ENCODE results near the gene RNF182. TPM values are rescaled to one million over a fixed set of nuclear protein-coding genes. Genes with fewer than 3 reads are reported as not detected.

RNF182 gene
- total and polyA plus RNA-seq, 10 donors = 0.02 to 3.6 (median 0.33) TPM; not detected in 3

DNA sequence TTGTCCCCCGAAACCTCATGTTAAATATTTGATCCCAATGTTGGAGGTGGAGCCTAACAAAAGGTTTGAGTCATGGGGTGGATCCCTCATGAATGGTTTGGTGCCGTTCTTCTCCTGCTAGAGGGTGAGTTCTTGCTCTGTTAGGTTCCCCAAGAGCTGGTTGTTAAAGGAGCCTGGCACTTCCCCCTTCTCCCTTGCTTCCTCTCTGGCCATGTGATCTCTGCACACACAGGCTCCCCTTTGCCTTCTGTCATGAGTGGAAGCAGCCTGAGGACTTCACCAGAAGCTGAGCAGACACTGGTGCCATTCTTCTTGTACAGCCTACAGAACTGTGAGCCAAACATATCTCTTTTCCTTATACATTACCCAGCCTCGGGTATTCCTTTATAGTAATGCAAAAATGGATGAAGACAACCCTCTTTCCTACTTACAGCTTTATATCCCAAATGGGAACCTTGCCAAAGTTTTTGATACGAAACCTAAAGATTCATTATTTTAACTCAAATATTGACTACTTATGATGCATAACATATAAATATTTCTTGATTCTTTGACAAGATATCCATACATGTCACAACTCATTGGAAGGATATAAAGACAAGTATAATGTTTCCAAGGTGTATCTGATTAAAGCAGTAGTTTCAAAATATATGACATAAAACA is 61.0 kb downstream of the RNF182 start:
- Histone ChIP-seq H3K27ac (no peak overlapping the region), H3K36me3 (no peaks in the 10 kb centered on the region), H3K4me1 (no peaks in the 10 kb centered on the region), H3K27me3 (replicated peaks in 1 of 7) (peaks cover 0 to 43% (median 0%) of the 10 kb centered on the region in 7 donors), H3K4me3 (no peak overlapping the region), H3K9me3 (no peaks in the 10 kb centered on the region)
- TF ChIP-seq, protein P1, sequence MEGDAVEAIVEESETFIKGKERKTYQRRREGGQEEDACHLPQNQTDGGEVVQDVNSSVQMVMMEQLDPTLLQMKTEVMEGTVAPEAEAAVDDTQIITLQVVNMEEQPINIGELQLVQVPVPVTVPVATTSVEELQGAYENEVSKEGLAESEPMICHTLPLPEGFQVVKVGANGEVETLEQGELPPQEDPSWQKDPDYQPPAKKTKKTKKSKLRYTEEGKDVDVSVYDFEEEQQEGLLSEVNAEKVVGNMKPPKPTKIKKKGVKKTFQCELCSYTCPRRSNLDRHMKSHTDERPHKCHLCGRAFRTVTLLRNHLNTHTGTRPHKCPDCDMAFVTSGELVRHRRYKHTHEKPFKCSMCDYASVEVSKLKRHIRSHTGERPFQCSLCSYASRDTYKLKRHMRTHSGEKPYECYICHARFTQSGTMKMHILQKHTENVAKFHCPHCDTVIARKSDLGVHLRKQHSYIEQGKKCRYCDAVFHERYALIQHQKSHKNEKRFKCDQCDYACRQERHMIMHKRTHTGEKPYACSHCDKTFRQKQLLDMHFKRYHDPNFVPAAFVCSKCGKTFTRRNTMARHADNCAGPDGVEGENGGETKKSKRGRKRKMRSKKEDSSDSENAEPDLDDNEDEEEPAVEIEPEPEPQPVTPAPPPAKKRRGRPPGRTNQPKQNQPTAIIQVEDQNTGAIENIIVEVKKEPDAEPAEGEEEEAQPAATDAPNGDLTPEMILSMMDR (IDR thresholded peaks at IDR 0.05 in 8 of 11, conservative IDR thresholded peaks at IDR 0.05 in 3 of 11) = no peak
- no peak for TF ChIP-seq POLR2AphosphoS5 (IDR thresholded peaks at IDR 0.05)
- TF ChIP-seq POLR2A (IDR thresholded peaks at IDR 0.05) = no peak
- DNase-seq = no peak
- WGBS, 5 donors = 61 to 80% (median 73%) methylated on average over 4 of the region's 4 CpGs
- intact Hi-C loops (cut with DNase I; ENCODE audit: low total_unique reads) = no loop called here

DNA sequence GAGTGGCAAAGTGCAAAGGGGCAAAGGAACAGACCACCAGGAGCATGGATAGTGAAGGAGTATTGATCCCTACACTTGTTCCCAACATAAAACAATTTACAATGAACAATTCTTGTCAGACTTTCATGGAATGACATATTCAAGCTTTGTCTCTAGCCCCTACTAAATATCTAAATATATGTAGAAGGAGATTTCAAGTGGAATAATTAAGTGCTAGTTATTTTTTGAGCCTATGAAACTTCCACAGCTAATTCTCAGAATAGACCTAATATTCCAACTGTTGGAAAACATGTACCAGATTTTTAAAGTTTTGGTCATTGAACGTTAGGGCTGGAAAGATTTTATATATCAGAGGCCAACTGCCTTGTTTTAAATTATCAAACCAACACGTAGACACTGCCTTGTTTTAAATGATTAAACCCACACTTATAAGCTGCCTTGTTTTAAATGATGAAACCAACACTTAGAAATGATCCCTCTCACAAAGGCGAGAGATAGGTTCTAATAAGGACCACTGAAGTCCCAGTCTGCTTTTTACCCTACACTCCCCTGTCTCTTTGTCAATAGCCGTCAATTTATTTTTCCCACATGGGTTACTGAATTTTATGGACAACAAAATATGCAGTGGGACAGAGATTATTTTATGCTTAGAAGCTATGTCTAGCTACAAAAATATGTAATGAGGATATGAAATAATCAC is 62.1 kb downstream of the RNF182 start:
- H3K27me3 ChIP-seq (replicated peaks in 1 of 7) = peaks cover 0 to 39% (median 0%) of the 10 kb centered on the region in 7 donors
- no peaks in the 10 kb centered on the region for H3K36me3 ChIP-seq
- H3K9me3 ChIP-seq = no peaks in the 10 kb centered on the region
- intact Hi-C loops (cut with DNase I; ENCODE audit: low total_unique reads) = no loop called here
- no peak for DNase-seq
- TF ChIP-seq, protein P1 (IDR thresholded peaks at IDR 0.05 in 8 of 11, conservative IDR thresholded peaks at IDR 0.05 in 3 of 11) = no peak
- TF ChIP-seq POLR2A (IDR thresholded peaks at IDR 0.05) (no peak), POLR2AphosphoS5 (IDR thresholded peaks at IDR 0.05) (no peak)
- no peak overlapping the region for H3K27ac ChIP-seq
- H3K4me1 ChIP-seq = no peaks in the 10 kb centered on the region
- 84 to 94% (median 89%) methylated on average over 4 of the region's 4 CpGs for WGBS, 5 donors
- no peak overlapping the region for H3K4me3 ChIP-seq

- TF ChIP-seq POLR2AphosphoS5 (IDR thresholded peaks at IDR 0.05) (no peak), POLR2A (IDR thresholded peaks at IDR 0.05) (no peak)
- TF ChIP-seq, protein P1 (IDR thresholded peaks at IDR 0.05 in 8 of 11, conservative IDR thresholded peaks at IDR 0.05 in 3 of 11) = no peak
- Histone ChIP-seq H3K4me3 (no peak overlapping the region), H3K27me3 (replicated peaks in 1 of 7) (peaks cover 0 to 39% (median 0%) of the 10 kb centered on the region in 7 donors), H3K27ac (no peak overlapping the region), H3K4me1 (no peaks in the 10 kb centered on the region), H3K9me3 (no peaks in the 10 kb centered on the region), H3K36me3 (no peaks in the 10 kb centered on the region)
- no peak for DNase-seq
- WGBS, 5 donors = 87 to 92% (median 88%) methylated on average over 11 of the region's 11 CpGs
- intact Hi-C loops (cut with DNase I; ENCODE audit: low total_unique reads) = no loop called here
Observed at GRCh38 chr6:13987400-13987865, 62.7 kb downstream of the RNF182 start.

DNA sequence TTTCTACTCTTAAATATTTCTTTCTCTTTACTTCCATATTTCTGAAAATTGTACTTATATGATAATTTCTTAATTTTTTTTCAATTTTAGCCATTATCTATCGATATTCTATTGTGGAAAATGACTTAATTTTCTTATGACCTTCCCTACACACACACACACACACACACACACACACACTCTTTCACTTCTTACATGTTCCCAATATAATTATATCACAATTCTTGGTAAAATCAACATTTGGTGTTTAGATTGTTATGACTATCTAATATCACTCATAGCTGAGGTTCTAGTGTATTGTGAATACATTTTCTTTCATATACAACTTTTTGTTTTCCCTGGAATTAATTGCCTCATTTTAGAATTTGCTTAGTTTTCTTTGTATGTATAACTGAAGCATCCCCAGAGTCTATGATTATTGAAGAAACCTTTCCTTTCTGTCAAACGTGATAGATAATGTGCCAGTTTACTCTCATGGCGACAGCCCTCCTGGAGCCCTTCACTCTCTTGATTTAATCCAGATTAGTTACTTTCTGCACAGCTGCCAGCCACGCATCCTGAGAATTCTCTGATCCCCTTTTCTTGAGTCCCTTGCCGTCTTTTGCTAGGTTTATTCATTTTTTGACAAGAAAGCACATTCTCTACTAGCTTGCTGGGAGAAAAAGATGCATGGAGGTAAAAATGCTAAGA is 63.4 kb downstream of the RNF182 start:
- intact Hi-C loops (cut with DNase I; ENCODE audit: low total_unique reads) = no loop called here
- whole genome bisulfite sequencing, 5 donors = 68 to 85% (median 76%) methylated on average over 5 of the region's 5 CpGs

More for the DNA sequence above, 63.4 kb downstream of the RNF182 start:
- Histone ChIP-seq H3K4me1 (no peaks in the 10 kb centered on the region), H3K27me3 (replicated peaks in 1 of 7) (peaks cover 0 to 39% (median 0%) of the 10 kb centered on the region in 7 donors), H3K27ac (no peak overlapping the region), H3K4me3 (no peak overlapping the region), H3K9me3 (no peaks in the 10 kb centered on the region), H3K36me3 (no peaks in the 10 kb centered on the region)
- no peak for DNase-seq
- TF ChIP-seq POLR2A (IDR thresholded peaks at IDR 0.05) (no peak), POLR2AphosphoS5 (IDR thresholded peaks at IDR 0.05) (no peak)
- TF ChIP-seq, protein P1 (IDR thresholded peaks at IDR 0.05 in 8 of 11, conservative IDR thresholded peaks at IDR 0.05 in 3 of 11) = no peak
